Measurements from ENCODE around the gene SH3D19.

Gene SH3D19

GRCh38 chr4:151228189-151229119, 97.0 kb downstream of the SH3D19 start:
- Histone ChIP-seq H3K36me3 (ENCODE audit: control insufficient read depth, insufficient read depth, low read length) (no peaks in the 10 kb centered on the region), H3K27me3 (replicated peaks; ENCODE audit: control insufficient read depth, insufficient read depth, low read length) (no peaks in the 10 kb centered on the region), H3K4me3 (replicated peaks; ENCODE audit: low read depth, low read length) (no peak overlapping the region)
- DNase-seq (ENCODE audit: extremely low read depth, insufficient read length): no peak
- TF ChIP-seq, protein P1, sequence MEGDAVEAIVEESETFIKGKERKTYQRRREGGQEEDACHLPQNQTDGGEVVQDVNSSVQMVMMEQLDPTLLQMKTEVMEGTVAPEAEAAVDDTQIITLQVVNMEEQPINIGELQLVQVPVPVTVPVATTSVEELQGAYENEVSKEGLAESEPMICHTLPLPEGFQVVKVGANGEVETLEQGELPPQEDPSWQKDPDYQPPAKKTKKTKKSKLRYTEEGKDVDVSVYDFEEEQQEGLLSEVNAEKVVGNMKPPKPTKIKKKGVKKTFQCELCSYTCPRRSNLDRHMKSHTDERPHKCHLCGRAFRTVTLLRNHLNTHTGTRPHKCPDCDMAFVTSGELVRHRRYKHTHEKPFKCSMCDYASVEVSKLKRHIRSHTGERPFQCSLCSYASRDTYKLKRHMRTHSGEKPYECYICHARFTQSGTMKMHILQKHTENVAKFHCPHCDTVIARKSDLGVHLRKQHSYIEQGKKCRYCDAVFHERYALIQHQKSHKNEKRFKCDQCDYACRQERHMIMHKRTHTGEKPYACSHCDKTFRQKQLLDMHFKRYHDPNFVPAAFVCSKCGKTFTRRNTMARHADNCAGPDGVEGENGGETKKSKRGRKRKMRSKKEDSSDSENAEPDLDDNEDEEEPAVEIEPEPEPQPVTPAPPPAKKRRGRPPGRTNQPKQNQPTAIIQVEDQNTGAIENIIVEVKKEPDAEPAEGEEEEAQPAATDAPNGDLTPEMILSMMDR (IDR thresholded peaks at IDR 0.05; ENCODE audit: insufficient read depth, low read length, poor library complexity, severe bottlenecking): no peak

DNA sequence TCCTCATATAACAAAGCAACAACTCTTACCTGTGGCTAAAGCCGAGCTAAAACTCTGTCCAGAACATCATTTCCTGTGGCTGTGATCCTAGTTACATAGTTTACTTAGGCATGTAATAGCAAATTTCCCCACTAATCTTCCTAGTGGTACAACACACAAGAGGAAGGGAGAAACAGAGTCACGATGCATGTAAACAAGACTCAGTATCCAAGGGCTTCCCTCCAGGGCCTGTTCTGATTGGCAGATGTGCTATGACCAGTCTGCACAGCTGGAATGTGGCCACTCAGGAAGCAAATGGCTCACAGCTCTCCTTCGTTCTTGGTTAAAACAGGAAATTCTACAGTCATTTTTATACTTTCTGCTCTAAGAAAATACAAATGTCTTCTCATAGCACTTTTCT, 97.7 kb downstream of the SH3D19 start:
- Histone ChIP-seq H3K36me3 (ENCODE audit: control insufficient read depth, insufficient read depth, low read length) (no peaks in the 10 kb centered on the region), H3K27me3 (replicated peaks; ENCODE audit: control insufficient read depth, insufficient read depth, low read length) (no peaks in the 10 kb centered on the region), H3K4me3 (replicated peaks; ENCODE audit: low read depth, low read length) (no peak overlapping the region)
- DNase-seq (ENCODE audit: extremely low read depth, insufficient read length): no peak
- TF ChIP-seq, protein P1 (IDR thresholded peaks at IDR 0.05; ENCODE audit: insufficient read depth, low read length, poor library complexity, severe bottlenecking): no peak

DNA sequence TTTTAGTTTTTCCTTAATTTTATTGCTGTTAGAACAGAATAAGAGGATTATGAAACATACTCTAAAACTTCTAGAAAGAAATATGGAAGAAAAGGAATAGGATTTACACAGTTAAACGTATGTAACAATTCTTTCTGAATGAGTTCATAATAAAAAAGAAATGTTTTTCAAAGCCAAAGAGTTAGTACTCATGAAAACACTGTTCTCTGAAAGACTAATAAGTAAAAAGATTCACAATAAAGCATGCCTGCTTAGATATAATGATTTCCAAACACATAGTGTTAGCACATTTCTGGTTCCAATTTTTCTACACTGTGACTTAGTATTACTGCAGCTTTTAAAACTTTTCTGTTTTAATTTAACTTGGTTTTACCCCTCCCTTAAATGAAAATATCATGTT, 98.2 kb downstream of the SH3D19 start:
- Histone ChIP-seq H3K27me3 (replicated peaks; ENCODE audit: control insufficient read depth, insufficient read depth, low read length) (no peaks in the 10 kb centered on the region), H3K36me3 (ENCODE audit: control insufficient read depth, insufficient read depth, low read length) (no peaks in the 10 kb centered on the region), H3K4me3 (replicated peaks; ENCODE audit: low read depth, low read length) (no peak overlapping the region)
- TF ChIP-seq, protein P1 (IDR thresholded peaks at IDR 0.05; ENCODE audit: insufficient read depth, low read length, poor library complexity, severe bottlenecking): no peak
- DNase-seq (ENCODE audit: extremely low read depth, insufficient read length): no peak

- TF ChIP-seq, protein P1 (IDR thresholded peaks at IDR 0.05; ENCODE audit: insufficient read depth, low read length, poor library complexity, severe bottlenecking): no peak
- H3K4me3 ChIP-seq (replicated peaks; ENCODE audit: low read depth, low read length): no peak overlapping the region
- H3K27me3 ChIP-seq (replicated peaks; ENCODE audit: control insufficient read depth, insufficient read depth, low read length): no peaks in the 10 kb centered on the region
- no peaks in the 10 kb centered on the region for H3K36me3 ChIP-seq (ENCODE audit: control insufficient read depth, insufficient read depth, low read length)
- DNase-seq (ENCODE audit: extremely low read depth, insufficient read length): no peak
Observed at GRCh38 chr4:151226004-151226932, 99.1 kb downstream of the SH3D19 start.

- Histone ChIP-seq H3K36me3 (ENCODE audit: control insufficient read depth, insufficient read depth, low read length) (no peaks in the 10 kb centered on the region), H3K27me3 (replicated peaks; ENCODE audit: control insufficient read depth, insufficient read depth, low read length) (no peaks in the 10 kb centered on the region), H3K4me3 (replicated peaks; ENCODE audit: low read depth, low read length) (no peak overlapping the region)
- TF ChIP-seq, protein P1 (IDR thresholded peaks at IDR 0.05; ENCODE audit: insufficient read depth, low read length, poor library complexity, severe bottlenecking): no peak
- DNase-seq (ENCODE audit: extremely low read depth, insufficient read length): no peak
Observed at GRCh38 chr4:151223465-151223864, 101.9 kb downstream of the SH3D19 start.
